Measurements from ENCODE around the gene C2CD4D.

The C2CD4D gene

DNA sequence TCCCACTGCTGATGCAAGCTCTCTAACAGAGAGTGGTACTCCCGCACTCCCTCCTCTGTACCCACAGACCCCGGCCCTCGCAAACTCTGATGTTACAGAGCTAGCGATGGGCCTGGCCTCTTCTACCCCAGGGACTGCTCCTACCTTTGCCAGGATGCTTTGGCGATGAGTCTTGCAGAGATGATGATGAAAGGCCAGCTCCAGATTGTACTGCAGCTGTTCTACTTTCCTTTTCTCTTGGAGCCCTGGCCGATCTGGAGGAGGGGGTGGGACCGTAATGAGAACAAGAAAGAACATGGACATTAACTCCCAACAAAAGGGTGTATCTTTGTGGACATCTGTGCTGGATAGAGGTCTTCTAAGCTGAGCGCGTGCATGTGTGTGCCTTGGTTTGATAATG is 28.4 kb downstream of the C2CD4D start:
- DNase-seq, result no peak

DNA sequence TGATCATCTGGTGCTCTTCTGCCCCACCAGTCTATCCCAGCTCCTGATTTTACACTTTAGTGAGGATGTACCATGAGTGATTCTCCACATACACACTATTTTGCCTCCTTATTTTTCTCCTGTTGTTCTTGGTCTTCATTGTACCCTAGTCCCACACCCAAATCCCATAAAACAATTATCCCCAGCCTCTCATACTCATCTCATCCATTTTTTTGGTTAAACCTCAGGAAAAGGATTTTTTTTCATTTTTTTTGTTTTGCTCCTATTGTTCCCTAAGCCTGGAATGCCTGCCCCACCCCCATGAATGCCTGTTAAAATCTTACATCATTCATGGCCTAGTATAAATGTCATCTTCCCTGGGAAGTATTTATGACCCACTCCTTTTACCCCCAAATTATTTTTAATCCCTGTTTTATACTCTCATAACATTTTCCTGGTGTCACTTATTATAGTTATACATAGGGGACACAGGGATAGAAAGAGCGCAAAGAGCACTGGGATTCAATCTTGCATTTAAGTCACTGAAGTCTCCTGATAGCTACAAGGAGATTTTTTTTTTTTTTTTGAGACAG is 29.5 kb downstream of the C2CD4D start:
- DNase-seq, result no peak

DNA sequence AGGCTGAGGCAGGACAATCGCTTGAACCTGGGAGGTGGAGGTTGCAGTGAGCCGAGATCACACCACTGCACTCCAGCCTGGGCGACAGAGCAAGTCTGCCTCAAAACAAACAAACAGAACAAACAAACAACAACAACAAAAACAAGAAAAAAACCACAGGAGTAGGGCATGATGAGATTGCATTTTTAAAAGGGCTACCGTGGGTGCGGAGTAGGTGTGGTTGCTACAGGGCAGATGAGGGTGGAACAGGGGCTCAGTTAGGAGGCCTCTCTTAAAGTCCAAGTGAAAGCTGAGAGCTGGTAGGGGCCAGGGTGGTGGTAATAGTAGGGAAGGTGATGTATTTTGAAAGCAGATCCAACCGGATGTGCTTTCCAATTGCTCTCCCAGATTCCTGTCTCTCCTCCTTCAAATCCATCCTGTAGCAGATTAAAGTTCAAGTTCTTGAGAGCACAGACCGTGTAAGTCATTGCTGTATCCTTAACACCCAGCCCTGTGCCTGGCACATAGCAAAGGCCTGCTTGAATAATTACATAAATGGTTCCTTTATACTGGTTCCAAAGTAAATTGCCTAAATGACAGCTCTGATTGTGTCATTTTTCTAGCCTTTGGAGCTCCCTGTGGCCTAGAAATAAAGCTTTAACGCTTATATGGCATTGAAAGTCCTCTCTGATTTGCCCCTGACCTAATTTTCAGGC is 30.2 kb downstream of the C2CD4D start:
- DNase-seq, result no peak

DNA sequence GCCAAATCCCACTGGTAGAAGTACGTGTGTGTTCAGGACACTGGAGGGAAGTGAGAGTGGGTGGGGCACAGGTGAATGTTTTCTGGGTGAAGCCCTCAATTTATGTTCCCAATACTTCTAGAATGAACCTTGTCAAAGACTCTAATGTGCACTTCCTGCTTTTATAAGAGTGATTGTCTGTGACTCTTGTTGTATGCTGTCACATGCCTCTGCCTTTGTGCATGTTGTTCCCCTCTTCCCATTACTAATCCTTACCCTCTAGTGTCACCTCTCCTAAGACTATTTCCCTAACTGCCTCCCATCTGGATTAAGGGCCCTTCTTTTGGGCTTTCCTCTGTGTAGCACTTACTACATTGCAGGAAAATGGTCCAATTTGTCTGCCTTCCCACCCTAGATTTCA is 31.9 kb downstream of the C2CD4D start:
- DNase-seq, result no peak

DNA sequence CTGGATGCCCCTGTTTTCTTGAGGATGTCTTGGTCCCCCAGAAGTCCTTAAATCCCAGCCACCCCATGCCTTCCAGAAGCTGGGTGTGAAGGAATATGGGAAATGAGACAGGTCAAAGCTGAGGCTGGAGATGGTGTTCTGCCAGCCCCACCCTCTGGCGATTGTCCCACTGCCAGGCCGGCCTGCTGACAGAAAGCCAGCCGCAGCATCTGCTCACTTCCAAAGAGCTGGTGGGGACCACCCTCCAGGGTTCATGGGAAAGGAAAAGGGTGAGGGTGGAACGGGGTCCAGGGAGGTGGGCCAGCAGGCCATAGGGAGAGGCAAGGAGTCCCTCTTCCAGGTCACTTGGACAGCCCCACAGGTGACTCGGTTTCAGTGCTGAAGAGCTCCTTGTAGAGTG is 32.5 kb downstream of the C2CD4D start:
- no peak for DNase-seq

DNA sequence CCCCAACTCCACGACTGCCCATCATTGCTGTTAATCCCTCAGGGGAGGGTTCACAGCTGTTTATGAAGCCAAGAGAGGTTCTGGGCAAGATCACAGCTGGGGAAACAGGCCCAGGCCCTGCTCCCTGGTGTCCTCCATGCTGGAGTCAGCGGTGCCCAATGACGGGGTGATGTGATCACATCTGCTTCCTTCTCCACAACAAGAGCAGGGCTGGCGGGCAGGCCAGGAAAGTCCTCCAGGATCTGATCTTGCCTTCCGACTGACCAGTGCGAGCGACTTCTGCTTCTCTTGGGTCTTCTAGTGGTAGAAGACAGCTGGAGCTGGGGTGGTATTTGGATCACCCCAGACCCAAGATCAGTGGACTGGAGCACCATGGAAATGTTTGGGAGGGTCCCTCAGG is 33.5 kb downstream of the C2CD4D start:
- no peak for DNase-seq

DNA sequence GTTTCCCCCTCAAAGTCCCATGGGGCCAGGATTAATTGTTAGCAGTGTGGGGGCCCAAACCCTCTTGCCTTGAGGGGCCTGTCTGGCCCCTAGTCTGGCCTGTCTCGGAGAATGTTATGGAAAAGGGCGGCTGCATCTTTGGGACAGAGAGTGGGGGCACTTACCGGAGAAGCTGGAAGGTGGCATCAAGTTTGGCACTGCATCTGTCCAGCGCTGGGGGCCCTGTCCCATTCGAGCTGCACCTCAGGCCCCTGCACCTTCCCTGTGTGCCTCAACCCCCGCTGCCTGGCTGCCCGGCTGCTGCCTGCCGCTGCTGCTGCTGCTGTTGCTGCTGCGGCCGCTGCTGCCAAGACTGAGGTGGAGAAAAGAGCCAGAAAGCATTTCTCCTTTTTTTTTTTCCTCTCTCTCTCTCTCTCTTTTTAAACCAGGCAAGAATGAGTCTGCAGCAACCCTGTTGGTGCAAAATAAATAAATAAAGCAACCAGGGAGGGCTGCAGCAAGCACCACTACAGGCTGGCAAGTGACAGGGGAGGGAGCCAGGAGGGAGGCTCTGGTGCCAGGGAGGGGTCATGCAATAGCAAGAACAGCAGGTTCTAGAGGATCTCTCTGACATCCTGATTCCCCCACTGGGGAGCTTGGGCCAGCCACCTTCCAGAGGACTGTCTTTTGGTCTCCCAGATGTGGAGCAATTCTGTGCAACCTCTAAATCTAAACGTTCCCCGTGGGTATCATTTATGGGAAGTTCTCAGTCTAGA is 34.4 kb downstream of the C2CD4D start, which contains the start of gene LINGO4:
LINGO4 (minus strand) TSS at position 354 of the 755 bp plus-strand sequence. CDS start 2,715 bp downstream, outside the sequence.
- DNase-seq, result no peak

DNA sequence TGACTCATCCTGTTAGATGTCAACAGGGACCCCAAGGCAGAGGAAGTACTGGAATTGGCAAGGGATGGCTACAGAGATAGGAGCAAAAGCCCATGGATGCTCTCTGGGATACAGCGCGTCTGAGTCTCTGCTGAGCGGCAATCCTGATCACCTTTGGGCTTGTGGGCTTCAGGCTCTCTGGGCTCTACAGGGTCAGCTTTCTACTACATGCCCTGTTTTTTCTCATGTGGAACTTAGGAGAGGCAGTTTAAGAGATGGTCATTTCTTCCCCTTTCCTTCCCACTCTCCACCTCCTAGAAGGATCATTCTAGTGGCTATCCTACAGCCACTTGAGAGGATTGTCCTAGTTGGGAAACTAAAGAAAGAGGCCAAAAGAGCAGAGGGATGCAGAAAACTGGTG is 35.7 kb downstream of the C2CD4D start:
- DNase-seq, result no peak

DNA sequence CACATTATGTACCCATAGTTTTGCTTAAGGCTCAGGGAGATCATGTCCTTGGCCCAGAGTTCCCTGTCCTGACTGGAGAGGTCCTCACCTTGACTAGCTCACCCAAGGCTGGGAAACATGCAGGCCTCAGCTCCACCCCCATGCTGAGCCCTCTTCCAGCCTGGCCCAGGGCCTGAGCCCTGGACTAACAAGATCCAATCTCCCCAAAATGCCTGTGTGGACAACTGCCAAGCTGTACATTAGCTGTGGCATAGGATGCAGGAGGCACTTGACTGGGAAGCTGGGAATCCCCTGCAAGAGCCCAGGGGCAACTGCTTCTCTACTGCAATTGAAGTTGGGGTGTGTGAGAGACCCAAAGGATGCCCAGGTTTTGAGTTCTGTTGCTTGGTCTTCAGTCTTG is 36.5 kb downstream of the C2CD4D start:
- DNase-seq, result no peak

DNA sequence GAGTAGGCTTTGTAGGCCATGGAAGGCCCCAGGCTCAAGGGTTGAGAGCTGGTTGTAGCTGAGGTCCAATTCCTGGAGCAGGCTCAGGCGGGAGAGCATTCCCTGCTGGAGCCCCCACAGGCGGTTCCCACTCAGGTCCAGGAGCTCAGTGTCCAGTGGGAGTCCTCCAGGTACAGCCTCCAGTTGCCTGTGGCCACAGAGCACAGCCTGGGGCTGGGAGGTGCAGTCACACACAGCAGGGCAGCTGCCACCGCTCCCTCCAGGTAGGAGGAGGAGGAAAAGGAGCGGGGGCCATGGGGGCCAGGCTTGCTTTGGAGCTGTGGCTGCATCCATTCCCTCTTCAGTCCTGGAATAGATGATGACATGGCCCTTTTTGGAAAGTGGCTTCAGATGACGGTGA is 37.2 kb downstream of the C2CD4D start:
- DNase-seq, result no peak

DNA sequence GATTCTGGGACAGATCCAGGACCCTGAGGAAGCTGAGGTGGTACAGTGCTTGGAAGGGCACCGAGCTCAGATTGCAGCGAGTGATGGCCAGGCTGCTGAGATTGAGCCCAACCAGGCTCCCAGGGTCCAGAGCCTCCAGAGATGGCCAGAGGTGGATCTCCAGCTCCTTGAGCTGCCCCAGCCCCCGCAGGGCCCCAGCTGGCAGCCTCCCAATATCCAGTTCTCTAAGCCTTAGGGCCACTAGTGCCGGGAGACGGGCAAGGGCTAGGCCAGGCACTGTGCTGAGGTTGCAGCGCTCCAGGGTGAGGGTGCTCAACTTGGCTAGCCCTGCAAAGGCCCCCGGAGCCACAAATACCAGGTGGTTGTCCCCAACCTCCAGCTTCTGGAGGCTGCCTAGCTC is 37.8 kb downstream of the C2CD4D start:
- DNase-seq, result no peak

DNA sequence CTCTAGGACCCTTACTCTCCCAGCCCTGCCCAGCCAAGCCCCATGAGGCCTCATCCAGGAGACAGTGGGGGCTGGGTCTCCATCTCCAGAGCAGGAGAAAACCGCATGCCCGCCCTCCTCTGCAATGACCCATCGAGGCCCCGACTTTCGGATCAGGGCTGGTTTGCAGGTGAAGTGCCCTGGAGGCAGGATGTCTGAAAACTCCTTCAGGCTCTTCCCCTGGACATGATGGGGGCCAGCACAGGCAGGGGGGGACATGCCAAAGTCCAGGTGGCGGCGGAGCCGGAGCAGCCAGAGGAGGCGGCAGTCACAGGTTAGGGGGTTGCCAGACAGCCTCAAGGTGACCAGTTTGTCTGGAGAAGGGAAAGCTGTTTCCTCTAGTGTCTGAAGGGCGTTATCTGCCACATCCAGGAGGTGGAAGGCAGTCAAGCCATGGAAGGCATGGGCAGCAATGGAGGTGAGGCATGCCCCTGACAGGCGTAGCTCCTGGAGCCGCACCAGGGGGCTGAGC is 38.3 kb downstream of the C2CD4D start:
- no peak for DNase-seq

DNA sequence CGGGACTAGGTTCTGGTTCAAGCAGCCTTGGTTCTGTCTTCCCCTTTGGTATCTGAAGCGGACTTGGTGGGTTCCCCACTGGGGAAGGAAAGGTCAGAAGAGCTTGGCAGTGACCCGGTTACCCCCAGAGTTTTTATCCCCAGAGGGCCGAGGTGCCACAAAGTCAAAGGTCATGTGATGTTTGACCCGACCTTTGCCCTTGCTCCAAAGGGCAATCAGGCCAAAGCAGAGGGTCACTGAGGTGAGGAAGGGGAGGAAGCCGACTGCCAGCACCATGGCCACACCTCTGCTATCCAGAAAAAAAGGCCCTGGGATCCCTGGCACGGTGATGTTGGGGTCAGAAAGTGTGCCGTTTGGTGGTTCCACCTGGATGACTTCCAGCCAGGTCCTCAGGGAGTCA is 38.8 kb downstream of the C2CD4D start:
- no peak for DNase-seq

DNA sequence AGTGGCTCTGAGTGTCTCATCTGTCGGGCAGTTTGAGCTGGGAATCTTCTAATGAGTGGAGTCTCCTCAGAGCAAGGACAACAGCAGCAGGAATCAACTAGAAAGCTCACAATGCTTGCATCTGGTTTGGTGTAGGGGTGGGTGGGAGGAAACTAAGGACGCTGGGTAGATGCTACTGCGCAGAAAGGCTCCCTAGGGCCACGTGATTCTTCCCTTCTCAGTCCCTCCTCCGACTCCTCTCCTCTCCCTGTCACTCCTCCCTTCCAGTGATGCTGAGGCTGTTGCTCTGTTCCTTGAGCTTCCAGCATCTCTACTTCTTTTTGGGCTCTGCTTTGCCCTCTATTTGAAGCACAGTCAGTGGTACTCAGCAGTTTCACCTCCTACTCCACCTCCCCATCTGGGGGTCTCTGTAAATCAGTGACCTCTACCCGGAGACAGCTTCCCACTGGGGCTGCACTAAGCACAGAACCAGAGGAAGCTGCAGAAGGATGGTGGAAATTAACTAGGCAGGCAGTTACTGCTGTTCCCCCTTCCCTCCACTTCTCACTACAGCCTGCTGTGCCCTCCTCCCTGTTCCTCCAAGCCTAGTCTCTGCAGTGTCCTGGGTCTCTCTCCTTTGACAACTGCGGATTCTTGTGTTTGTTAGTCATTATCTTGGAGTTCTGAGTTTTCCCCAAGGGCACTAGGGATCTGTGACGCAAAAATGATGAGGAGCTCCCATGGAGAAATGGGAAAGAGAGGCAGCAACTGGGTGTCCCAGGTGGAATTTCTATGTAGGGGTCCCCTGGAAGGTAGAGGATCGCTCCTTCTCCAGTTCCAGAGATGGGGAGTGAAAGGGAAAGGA is 40.2 kb downstream of the C2CD4D start:
- DNase-seq, result no peak

DNA sequence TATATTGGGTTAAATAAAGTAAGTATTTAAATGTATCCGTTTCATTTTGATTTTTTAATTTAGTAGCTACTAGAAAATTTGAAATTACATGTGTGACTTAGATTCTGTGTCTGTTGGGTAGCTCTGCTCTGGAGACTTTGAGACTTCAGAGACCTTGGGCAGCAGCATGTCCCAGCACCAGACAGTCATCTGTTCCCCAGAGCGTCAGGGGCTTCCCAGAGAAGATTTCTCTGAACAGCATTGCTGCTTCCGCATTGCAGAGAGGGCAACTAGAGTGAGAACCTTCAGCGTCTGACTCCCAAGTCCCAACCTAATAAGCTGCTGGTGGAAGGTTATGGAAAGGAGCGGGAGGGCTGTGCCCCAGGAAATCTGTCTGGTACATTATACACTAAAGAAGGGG is 41.0 kb downstream of the C2CD4D start:
- DNase-seq, result no peak

DNA sequence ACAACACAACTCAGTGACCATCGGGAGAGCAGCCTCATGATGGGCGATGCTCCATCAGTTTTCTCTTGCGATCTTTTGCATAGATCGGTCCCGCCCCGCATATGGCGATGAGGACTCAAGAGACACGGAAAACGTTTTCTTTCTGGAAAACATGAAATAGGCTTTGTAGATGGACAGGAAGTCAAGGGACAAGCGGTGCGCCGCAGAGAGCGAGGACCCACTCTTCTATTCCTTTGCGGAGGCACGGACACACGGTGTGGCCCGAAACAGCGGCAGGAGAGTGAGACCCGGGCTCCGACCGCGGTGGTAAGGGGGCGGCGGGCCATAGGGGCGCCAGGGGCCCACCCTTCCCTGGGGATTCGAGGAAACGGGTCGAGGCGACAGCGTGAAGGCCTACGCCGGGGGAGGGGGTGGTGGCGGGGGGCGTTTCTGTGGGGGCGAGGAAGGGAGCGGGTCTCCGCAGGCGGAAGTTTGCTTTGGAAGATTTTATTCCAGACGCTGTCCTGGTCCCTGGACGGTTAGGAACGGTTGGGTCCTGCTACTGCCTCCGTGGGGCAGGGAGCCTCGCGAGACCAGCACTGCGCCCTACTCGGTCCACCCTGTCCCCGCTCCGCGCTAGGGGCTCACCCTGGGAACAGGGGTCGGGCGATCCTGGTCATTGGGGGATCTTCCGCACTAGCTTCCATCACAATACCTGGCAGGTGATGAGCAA is 48.5 kb downstream of the C2CD4D start:
- DNase-seq, result no peak

DNA sequence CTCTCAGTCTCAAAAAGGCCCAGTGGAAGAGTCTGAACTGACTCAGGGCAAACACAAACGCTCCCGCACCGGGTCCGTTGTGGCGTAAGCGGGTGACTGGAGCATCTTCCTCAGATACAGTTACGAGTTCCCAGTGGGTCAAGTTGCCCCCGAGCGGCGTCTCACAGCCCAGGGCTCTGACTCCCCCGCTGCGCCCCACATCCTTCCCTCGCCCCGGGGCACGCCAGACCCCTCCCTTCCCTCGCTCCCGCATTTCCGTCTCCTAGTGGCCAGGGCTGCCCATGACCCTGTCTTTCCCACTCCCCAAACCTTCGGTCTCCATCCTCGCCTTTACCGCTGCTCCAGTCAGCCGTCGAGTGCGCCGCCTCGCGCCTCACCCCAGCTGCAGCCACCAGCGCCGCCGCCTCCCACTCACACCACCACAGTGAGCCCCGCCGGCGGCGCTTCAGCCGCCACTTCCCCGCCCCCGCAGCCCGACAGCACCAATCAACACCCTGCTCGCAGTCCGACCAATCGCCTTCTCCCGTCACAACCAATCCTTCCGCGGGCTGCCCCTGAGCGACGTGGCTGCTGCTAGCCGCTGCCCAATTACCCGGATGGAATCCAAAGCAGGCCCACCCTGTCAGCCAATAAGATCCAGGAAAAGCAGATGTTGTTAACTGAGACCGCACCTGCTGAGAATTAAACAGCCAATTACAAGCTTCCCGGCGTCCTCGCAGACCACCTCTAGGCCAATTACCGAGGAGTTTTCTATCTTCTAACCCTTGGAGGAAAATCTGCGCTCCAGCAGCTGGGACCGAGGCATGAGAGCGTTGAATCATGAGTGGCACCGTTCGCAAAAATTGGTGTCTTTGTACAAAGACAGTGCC is 49.3 kb downstream of the C2CD4D start, which contains the start of gene TDRKH:
TDRKH (minus strand) TSS at position 430 of the 869 bp plus-strand sequence. CDS start 7,478 bp downstream, outside the sequence.
- peak; percentile 99 for DNase-seq
